Measurements from ENCODE around the gene ARID3A.

The ARID3A gene

GRCh38 chr19:990119-990571 is 64.3 kb downstream of the ARID3A start:
- Histone ChIP-seq H3K36me3 (replicated peaks; ENCODE audit: insufficient read depth, low read length) (0 out of 2 replicates have a peak, but pooled peaks cover 5% of the 10 kb centered on the region), H4K20me1 (ENCODE audit: insufficient read depth, low read length) (no peaks in the 10 kb centered on the region), H3K9ac (ENCODE audit: low read length) (no peak overlapping the region), H3K4me3 (ENCODE audit: low read length) (no peak overlapping the region), H2AFZ (ENCODE audit: low read length) (no peak overlapping the region), H3K27ac (ENCODE audit: low read length) (no peak overlapping the region), H3K27me3 (replicated peaks; ENCODE audit: insufficient read depth, low read length) (no peaks in the 10 kb centered on the region), H3F3A (ENCODE audit: insufficient read depth, low read length) (no peaks in the 10 kb centered on the region), H3K4me1 (ENCODE audit: low read length) (no peaks in the 10 kb centered on the region), H3K9me3 (replicated peaks; ENCODE audit: insufficient read depth, low read length) (no peaks in the 10 kb centered on the region), H3K4me2 (ENCODE audit: low read depth, low read length) (no peak overlapping the region), H3K79me2 (ENCODE audit: low read length) (peaks cover 8% of the 10 kb centered on the region), H3K9me2 (replicated peaks; ENCODE audit: insufficient read depth, low read length) (no peaks in the 10 kb centered on the region)
- no peak for DNase-seq
- TF ChIP-seq CTCF (IDR thresholded peaks at IDR 0.05; ENCODE audit: low read length) (no peak), EZH2phosphoT487 (IDR thresholded peaks at IDR 0.05; ENCODE audit: low read length) (no peak), EZH2 (optimal IDR thresholded peaks at IDR 0.05; ENCODE audit: low read depth, low read length) (no peak)

- Histone ChIP-seq H3K27me3 (replicated peaks; ENCODE audit: insufficient read depth, low read length) (no peaks in the 10 kb centered on the region), H2AFZ (ENCODE audit: low read length) (no peak overlapping the region), H3K4me1 (ENCODE audit: low read length) (no peaks in the 10 kb centered on the region), H3K79me2 (ENCODE audit: low read length) (peaks cover 2% of the 10 kb centered on the region), H3K9ac (ENCODE audit: low read length) (no peak overlapping the region), H3K4me2 (ENCODE audit: low read depth, low read length) (no peak overlapping the region), H3F3A (ENCODE audit: insufficient read depth, low read length) (no peaks in the 10 kb centered on the region), H3K4me3 (ENCODE audit: low read length) (no peak overlapping the region), H3K9me2 (replicated peaks; ENCODE audit: insufficient read depth, low read length) (no peaks in the 10 kb centered on the region), H4K20me1 (ENCODE audit: insufficient read depth, low read length) (no peaks in the 10 kb centered on the region), H3K36me3 (replicated peaks; ENCODE audit: insufficient read depth, low read length) (0 out of 2 replicates have a peak, but pooled peaks cover 5% of the 10 kb centered on the region), H3K27ac (ENCODE audit: low read length) (no peak overlapping the region), H3K9me3 (replicated peaks; ENCODE audit: insufficient read depth, low read length) (no peaks in the 10 kb centered on the region)
- DNase-seq, result no peak
- no peak for TF ChIP-seq CTCF (IDR thresholded peaks at IDR 0.05; ENCODE audit: low read length)
- TF ChIP-seq EZH2 (optimal IDR thresholded peaks at IDR 0.05; ENCODE audit: low read depth, low read length), result no peak
- no peak for TF ChIP-seq EZH2phosphoT487 (IDR thresholded peaks at IDR 0.05; ENCODE audit: low read length)
Observed at GRCh38 chr19:990746-991145, 64.9 kb downstream of the ARID3A start.

- Histone ChIP-seq H3K27ac (ENCODE audit: low read length) (no peak overlapping the region), H3K9me2 (replicated peaks; ENCODE audit: insufficient read depth, low read length) (no peaks in the 10 kb centered on the region), H3K4me2 (ENCODE audit: low read depth, low read length) (no peak overlapping the region), H3K4me3 (ENCODE audit: low read length) (no peak overlapping the region), H3K9me3 (replicated peaks; ENCODE audit: insufficient read depth, low read length) (no peaks in the 10 kb centered on the region), H3K27me3 (replicated peaks; ENCODE audit: insufficient read depth, low read length) (no peaks in the 10 kb centered on the region), H3K79me2 (ENCODE audit: low read length) (no peaks in the 10 kb centered on the region), H3K9ac (ENCODE audit: low read length) (no peak overlapping the region), H3F3A (ENCODE audit: insufficient read depth, low read length) (0 out of 2 replicates have a peak, but pooled peaks cover 4% of the 10 kb centered on the region), H2AFZ (ENCODE audit: low read length) (no peak overlapping the region), H3K4me1 (ENCODE audit: low read length) (peaks cover 5% of the 10 kb centered on the region), H3K36me3 (replicated peaks; ENCODE audit: insufficient read depth, low read length) (0 out of 2 replicates have a peak, but pooled peaks cover 5% of the 10 kb centered on the region), H4K20me1 (ENCODE audit: insufficient read depth, low read length) (no peaks in the 10 kb centered on the region)
- TF ChIP-seq EZH2 (optimal IDR thresholded peaks at IDR 0.05; ENCODE audit: low read depth, low read length) (no peak), EZH2phosphoT487 (IDR thresholded peaks at IDR 0.05; ENCODE audit: low read length) (no peak), CTCF (IDR thresholded peaks at IDR 0.05; ENCODE audit: low read length) (no peak)
- no peak for DNase-seq
Observed at GRCh38 chr19:991174-991931, 65.5 kb downstream of the ARID3A start.

Data from MM.1S (cell line).